ENCODE results near the gene RNF157.

DNA sequence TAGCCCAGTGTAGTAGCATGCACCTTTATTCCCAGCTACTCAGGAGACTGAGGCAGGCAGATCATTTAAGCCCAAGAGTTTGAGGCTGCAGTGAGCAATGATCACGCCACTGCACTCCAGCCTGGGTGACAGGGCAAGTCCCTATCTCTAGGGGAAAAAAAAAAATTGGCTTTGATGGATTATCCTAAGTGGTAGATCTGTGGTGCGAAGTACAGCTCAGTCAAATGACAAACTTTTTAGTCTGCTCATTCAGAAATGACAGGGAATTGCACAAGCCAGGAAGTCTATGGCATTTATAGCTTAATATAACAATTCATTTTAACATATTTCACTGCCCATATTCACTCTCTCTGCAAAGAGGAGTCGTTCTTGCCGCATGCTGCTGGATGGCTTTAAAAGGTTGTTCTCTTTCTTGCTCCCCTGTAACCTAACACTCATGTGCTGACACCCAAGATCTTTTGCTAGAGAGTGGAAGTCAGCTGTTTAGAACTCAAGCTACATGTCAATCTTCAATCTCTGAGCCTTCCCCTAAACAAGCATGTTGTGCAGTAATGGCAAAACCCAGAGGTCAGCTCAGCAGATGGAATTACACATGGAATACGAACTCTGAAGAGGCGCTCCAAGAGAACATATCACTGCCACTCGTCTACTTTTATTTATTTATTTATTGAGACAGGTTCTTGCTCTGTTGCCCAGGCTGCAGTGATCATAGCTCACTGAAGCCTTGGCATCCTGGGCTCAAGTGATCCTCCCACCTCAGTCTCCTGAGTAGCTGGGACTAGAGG lies 32.8 kb downstream of the RNF157 start:
- TF ChIP-seq POLR2AphosphoS5 (IDR thresholded peaks at IDR 0.05; ENCODE audit: borderline replicate concordance, low read depth, low read length) (no peak), EZH2 (IDR thresholded peaks at IDR 0.05) (no peak)
